Panc1 (cell line): ENCODE measurements around the gene KRTAP5-1.

ENCODE experiments used
- CTCF ChIP-seq: fragments of 450-650 bp; IDR thresholded peaks from 2 replicates; pipeline ENCODE4 v1.5.1; 2017; ENCODE audit warnings: mild to moderate bottlenecking
- POLR2AphosphoS5 ChIP-seq: IDR thresholded peaks from 2 replicates; pipeline ENCODE4 v1.6.1; 2012; ENCODE audit warnings: mild to moderate bottlenecking, low read depth, low read length, moderate library complexity
- SIN3A ChIP-seq: IDR thresholded peaks from 2 replicates; pipeline ENCODE4 v1.6.1; 2012; ENCODE audit warnings: low read depth, mild to moderate bottlenecking, low read length, moderate library complexity, borderline replicate concordance; ENCODE audit not compliant: insufficient read depth

DNA sequence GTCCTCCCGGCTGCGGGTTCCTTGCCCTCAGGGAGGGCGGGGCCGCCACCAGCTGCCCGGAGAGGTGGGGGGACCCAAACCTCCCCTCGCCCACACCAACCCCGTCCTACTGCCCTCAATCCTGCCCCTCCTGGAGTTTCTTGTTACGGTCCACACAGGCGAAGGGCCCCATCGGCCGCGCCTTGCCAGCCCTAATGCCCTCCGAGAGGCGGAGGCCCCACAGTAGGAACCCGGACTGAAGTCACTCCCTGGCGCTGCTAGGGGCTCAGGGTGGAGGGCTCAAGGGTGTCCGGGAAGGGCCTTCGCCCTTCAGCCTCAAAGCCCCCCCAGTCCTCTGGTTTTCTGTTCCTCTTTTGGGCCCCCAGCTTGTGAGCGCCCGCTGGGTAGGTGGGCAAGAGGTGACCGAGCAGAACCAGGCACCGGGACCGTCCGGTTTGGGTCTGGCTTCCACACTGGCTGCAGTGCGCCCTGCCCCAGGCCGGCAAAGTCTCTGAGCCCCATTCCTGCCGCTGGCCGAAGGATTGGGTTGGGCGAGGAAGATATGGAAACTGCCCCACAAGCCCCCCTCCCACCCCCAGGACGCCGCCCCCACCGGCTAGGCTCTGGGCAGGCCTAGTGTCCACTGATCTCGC lies 37.5 kb downstream of the KRTAP5-1 start:
- TF ChIP-seq POLR2AphosphoS5 (no peak), CTCF (no peak), SIN3A (no peak)
